Activated T-helper 2 cell treated with anti-CD3 and anti-CD28 coated beads, Interferon-gamma antibody, Interleukin-2, Interleukin-4, amounts not matched to agents 10 μg/mL and 5 μg/mL and 100 μg/mL, durations not matched to agents 14 hours and 24 hours and 36 hours (primary cell): ENCODE measurements around the gene ZNF446. TPM values are rescaled to one million over a fixed set of nuclear protein-coding genes. Genes with fewer than 3 reads are reported as not detected.
"Not testable (repeated sequence)": the region's sequence is repeated elsewhere in the genome, so short reads cannot be mapped to it uniquely, and the experiment has no call there.

Source experiments
- DNase-seq: peaks from one replicate; pipeline ENCODE4 v3.0.0; 2021; ENCODE audit warnings: low spot score
- H3K27ac Mint-ChIP-seq: one replicate; pipeline ENCODE4 v1.8.0; 2021; ENCODE audit warnings: mixed read lengths
- H3K27me3 Mint-ChIP-seq: one replicate; pipeline ENCODE4 v1.8.0; 2021; ENCODE audit warnings: low read depth, mixed read lengths
- H3K36me3 Mint-ChIP-seq: one replicate; pipeline ENCODE4 v1.8.0; 2021; ENCODE audit warnings: low read depth, mixed read lengths
- H3K4me1 Mint-ChIP-seq: one replicate; pipeline ENCODE4 v1.8.0; 2021; ENCODE audit warnings: low read depth, mixed read lengths
- H3K4me3 Mint-ChIP-seq: one replicate; pipeline ENCODE4 v1.8.0; 2021; ENCODE audit warnings: low read depth, mild to moderate bottlenecking, moderate library complexity, mixed read lengths
- H3K9me3 Mint-ChIP-seq: one replicate; pipeline ENCODE4 v1.8.0; 2021; ENCODE audit warnings: mixed read lengths
- intact Hi-C: fragments of 100-400 bp; cut with micrococcal nuclease; formaldehyde crosslinking; loops from one replicate; pipeline ENCODE4 v1.15.1; 2023
- total RNA-seq: library from RNA; stranded (reverse); gene quantifications from 2 replicates; pipeline ENCODE4 v1.2.3, GENCODE V29; 2022

The ZNF446 gene
- total RNA-seq, 1 donor from 2014 or later, result 6.9 TPM

DNA sequence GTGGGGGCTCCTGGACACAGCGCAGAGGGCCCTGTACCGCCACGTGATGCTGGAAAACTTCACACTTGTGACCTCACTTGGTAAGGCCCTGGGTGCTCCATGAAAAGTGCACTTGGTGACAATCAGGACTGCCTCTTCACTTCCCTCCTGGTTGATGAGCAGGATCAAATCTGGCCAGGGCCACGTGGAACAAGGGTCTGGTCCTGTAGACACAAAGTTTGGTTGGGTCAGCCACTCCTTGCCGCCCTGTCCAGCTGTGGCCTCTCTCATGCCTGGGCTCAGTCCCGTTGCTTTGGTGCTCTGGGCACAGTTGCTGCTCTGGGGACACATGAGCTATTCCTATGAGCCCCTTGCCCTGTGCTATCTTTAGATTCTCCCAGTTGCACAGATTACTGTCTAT lies 22.4 kb upstream of the ZNF446 start:
- H3K4me1 Mint-ChIP-seq, result peaks cover 19% of the 10 kb centered on the region
- peaks cover 3% of the 10 kb centered on the region for H3K27me3 Mint-ChIP-seq
- peaks cover 14% of the 10 kb centered on the region for H3K9me3 Mint-ChIP-seq
- peak overlapping the region; percentile 3 for H3K4me3 Mint-ChIP-seq
- DNase-seq, result no peak
- H3K27ac Mint-ChIP-seq, result no peak overlapping the region
- H3K36me3 Mint-ChIP-seq, result peaks cover 31% of the 10 kb centered on the region
- intact Hi-C loops, result no loop called here

DNA sequence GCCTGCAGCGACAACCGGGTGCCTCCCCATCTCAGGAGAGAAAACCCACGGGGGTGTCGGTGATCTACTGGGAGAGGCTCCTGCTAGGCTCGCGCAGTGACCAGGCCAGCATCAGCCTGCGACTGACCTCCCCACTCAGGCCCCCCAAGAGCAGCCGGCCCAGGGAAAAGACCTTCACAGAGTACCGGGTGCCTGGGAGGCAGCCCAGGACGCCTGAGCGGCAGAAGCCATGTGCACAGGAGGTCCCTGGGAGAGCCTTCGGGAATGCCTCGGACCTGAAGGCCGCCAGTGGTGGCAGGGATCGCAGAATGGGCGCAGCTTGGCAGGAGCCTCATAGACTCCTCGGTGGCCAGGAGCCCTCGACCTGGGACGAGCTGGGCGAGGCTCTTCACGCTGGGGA lies 20.8 kb upstream of the ZNF446 start:
- Mint-ChIP-seq H3K36me3 (peaks cover 34% of the 10 kb centered on the region), H3K4me1 (peaks cover 19% of the 10 kb centered on the region), H3K27me3 (peaks cover 3% of the 10 kb centered on the region), H3K27ac (no peak overlapping the region), H3K9me3 (peaks cover 3% of the 10 kb centered on the region), H3K4me3 (no peak overlapping the region)
- intact Hi-C loops, result no loop called here
- DNase-seq, result no peak

DNA sequence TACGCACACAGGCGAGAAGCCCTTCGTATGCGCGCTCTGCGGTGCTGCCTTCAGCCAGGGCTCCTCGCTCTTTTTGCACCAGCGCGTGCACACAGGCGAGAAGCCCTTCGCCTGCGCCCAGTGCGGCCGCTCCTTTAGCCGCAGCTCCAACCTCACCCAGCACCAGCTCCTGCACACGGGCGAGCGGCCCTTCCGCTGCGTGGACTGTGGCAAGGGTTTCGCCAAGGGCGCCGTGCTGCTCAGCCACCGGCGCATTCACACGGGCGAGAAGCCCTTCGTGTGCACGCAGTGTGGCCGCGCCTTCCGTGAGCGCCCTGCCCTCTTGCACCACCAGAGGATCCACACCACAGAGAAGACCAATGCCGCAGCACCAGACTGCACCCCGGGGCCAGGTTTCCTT lies 20.0 kb upstream of the ZNF446 start:
- H3K4me3 Mint-ChIP-seq, result no peak overlapping the region
- H3K4me1 Mint-ChIP-seq, result peaks cover 13% of the 10 kb centered on the region
- peaks cover 34% of the 10 kb centered on the region for H3K36me3 Mint-ChIP-seq
- no peak for DNase-seq
- intact Hi-C loops, result no loop called here
- no peaks in the 10 kb centered on the region for H3K9me3 Mint-ChIP-seq
- no peak overlapping the region for H3K27ac Mint-ChIP-seq
- H3K27me3 Mint-ChIP-seq, result peaks cover 1% of the 10 kb centered on the region

DNA sequence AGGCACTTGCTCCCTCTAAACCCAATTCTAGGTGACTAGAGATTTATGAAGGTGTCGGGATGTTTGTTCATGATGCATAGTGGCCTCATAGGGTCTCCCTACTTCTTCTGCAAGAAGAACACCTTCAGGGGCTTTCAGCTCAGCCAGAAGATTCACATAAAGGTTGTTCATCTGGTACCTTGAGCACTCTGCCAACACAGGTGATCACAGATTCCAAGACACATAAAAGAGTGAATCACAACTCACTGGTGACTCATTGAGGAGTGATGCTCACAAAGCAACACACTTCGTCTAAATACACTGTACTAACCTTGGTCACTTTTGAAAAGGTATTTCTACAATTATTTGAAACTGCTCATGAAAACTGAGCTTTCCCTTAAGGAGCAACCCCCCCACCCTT lies 16.1 kb upstream of the ZNF446 start:
- Mint-ChIP-seq H3K9me3 (no peaks in the 10 kb centered on the region), H3K36me3 (peaks cover 24% of the 10 kb centered on the region), H3K27ac (no peak overlapping the region), H3K4me3 (no peak overlapping the region), H3K4me1 (no peaks in the 10 kb centered on the region), H3K27me3 (no peaks in the 10 kb centered on the region)
- no peak for DNase-seq
- intact Hi-C loops, result no loop called here

DNA sequence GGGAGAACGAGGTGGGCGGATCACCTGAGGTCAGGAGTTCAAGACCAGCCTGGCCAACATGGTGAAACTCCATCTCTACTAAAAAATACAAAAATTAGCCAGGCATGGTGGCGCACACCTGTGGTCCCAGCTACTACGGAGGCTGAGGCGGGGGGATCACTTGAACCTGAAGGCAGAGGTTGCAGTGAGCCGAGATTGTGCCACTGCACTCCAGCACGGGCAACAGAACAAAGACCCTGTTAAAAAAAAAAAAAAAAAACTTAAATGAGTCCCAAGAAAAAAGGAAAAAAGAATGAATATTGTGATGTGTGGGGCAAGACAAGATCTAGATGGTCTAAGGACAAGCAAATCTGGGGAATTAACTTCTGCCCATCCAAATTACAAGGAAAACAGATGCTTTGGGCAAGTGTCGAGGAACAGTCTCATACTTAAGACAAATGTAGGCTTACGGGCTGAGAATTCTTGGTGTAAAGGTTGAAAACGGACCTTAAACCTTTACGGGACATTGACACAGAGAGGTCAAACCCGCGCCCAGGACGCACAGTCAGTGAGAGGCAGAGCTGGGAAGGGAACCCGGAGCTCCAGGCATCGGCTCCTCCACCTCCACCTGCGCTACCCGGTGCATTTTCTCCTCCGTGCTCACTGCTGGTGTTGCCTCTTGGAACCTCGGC lies 9.9 kb upstream of the ZNF446 start:
- no peak overlapping the region for H3K27ac Mint-ChIP-seq
- intact Hi-C loops, result loop anchor here (2.0 kb wide), 1 partner anchor 15 kb away; the partner anchor contains the start of gene ZNF324B
- DNase-seq, result no peak
- H3K4me3 Mint-ChIP-seq, result peak overlapping the region; percentile 80
- H3K9me3 Mint-ChIP-seq, result no peaks in the 10 kb centered on the region
- H3K36me3 Mint-ChIP-seq, result peaks cover 17% of the 10 kb centered on the region
- H3K27me3 Mint-ChIP-seq, result no peaks in the 10 kb centered on the region
- peaks cover 13% of the 10 kb centered on the region for H3K4me1 Mint-ChIP-seq

DNA sequence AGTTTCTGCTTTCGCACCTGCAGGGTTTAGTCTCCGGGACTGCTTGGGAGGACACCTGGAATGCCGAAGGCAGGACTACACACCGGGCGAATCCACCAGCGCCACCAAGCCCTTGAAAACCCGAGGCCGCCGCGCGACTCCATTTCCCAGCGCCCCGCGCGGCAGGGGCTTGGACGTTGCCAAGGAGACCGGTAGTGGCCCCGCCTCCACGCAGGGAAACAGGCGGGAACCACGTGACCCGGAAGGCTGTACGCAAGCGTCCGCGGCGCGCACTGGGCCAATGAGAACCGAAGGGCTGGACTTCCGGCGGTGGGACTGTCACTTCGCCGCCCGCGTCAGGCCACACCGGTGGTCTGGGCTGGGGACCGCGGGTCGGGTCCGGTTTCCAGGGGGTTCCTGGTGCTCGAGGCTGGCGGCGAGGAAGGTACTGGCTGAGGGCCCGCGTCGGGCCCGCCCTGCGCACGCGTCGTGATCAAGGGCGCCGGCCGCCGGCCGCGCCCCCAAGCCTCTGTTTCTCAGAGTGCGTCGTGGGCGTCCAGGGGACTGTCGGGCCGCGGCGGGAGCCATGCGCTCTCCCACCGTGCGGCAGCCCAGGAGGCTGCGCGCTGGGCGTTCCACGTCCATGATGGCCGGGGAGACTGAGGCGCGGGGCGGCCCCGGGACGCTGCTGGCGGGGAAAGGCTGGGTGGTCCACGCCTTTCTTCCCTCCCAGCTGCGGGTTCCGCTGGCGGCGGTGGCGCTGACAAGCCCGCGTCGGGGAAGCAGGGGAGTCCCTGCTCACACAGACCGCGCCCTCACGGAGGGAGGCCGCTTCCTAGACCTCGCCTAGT lies 9.2 kb upstream of the ZNF446 start, which contains the start of gene ZNF324:
Gene ZNF324, plus strand, starts transcription at position 321 of the 830 bp plus-strand sequence. CDS start 2,106 bp downstream, outside the sequence.
- peak within 1 kb of the TSS; percentile 68 for H3K27ac Mint-ChIP-seq
- peaks cover 21% of the 10 kb centered on the region for H3K36me3 Mint-ChIP-seq
- H3K9me3 Mint-ChIP-seq, result no peaks in the 10 kb centered on the region
- peak within 1 kb of the TSS; percentile 80 for H3K4me3 Mint-ChIP-seq
- no peaks in the 10 kb centered on the region for H3K27me3 Mint-ChIP-seq
- peak; percentile 96 for DNase-seq
- intact Hi-C loops, result loop anchor here (1.0 to 2.0 kb wide), 3 partner anchors 8 to 27 kb away; partner anchors contain the start of genes ZNF132 and ZNF324B
- peaks cover 13% of the 10 kb centered on the region for H3K4me1 Mint-ChIP-seq

DNA sequence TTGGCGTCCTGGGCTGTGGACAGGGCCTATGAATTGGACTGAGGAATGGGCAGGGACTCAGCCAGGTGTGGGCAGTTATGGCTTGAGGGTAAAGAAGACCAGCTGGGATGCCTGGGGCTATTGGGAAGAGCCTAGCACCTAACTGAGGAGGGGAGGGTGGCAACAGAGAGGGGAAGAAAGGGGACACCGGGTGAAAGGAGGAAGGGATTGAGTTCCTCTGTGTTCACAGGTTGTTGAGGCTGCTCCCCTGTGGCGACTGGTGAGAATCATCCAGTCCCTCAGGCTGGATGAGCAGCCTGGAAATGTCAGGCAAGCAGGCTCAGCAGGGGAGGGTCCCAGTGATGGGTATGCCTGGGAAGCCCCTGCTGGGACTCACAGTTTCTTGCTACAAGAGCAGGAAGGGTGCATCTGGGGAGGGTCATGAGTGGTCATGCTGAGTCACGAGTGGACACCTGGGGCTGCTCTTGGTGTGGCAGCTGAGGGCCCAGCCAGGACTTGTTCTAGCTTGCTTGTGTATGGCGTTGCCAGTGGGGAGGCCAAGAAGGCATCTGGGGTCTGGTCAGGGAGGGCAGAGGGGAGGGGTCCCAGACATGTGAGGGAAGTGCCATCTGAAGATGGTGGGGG lies 7.8 kb upstream of the ZNF446 start:
- Mint-ChIP-seq H3K9me3 (no peaks in the 10 kb centered on the region), H3K4me3 (peak overlapping the region; percentile 80), H3K36me3 (peaks cover 33% of the 10 kb centered on the region), H3K4me1 (peaks cover 13% of the 10 kb centered on the region), H3K27ac (no peak overlapping the region), H3K27me3 (no peaks in the 10 kb centered on the region)
- intact Hi-C loops, result no loop called here
- no peak for DNase-seq

DNA sequence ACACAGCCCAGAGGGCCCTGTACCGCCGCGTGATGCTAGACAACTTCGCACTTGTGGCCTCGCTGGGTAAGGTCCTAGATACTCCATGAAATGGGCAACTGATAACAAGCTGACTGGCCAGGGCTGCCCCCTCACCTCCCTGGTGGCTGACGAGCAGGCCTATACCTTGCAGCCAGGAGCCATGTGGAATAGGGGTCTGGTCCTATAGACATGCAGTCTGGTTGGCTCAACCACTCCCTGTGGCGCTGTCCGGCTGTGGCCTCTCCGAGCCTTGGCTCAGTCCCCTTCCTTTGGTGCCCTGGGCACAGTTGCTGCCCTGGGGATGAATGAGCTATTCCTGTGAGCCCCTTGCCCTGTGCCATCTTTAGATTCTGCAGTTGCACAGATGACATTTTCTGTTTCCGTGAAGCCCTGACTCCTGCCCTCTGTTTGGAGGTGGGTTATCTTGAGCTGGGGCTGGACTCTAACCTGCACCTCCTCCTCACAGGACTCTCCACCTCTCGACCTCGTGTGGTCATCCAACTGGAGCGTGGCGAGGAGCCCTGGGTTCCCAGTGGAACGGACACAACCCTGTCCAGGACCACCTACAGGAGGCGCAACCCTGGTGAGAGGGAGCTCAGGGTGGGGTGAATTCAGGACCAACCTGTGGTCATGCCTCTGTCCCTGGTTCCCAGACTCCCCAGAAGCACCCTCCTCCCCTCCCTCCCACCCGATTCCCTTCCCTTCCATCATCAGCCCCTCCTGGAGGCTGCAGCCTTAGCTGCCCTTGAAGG lies 6.7 kb upstream of the ZNF446 start:
- H3K27ac Mint-ChIP-seq, result no peak overlapping the region
- no peak for DNase-seq
- H3K27me3 Mint-ChIP-seq, result no peaks in the 10 kb centered on the region
- H3K9me3 Mint-ChIP-seq, result no peaks in the 10 kb centered on the region
- H3K4me3 Mint-ChIP-seq, result peak overlapping the region; percentile 13
- intact Hi-C loops, result no loop called here
- H3K4me1 Mint-ChIP-seq, result peaks cover 18% of the 10 kb centered on the region
- H3K36me3 Mint-ChIP-seq, result peaks cover 33% of the 10 kb centered on the region

DNA sequence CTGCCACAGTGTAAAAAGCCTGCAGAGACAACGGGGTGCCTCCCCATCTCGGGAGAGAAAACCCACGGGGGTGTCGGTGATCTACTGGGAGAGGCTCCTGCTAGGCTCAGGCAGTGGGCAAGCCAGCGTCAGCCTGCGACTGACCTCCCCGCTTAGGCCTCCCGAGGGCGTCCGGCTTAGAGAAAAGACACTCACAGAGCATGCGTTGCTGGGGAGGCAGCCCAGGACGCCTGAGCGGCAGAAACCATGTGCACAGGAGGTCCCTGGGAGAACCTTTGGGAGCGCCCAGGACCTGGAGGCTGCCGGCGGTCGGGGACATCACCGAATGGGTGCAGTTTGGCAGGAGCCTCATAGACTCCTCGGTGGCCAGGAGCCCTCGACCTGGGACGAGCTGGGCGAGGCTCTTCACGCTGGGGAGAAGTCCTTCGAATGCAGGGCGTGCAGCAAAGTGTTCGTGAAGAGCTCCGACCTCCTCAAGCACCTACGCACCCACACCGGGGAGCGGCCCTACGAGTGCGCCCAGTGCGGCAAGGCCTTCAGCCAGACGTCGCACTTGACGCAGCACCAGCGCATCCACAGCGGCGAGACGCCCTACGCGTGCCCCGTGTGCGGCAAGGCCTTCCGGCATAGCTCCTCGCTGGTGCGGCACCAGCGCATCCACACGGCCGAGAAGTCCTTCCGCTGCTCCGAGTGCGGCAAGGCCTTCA lies 5.2 kb upstream of the ZNF446 start:
- not testable (repeated sequence) for H3K27ac Mint-ChIP-seq

DNA sequence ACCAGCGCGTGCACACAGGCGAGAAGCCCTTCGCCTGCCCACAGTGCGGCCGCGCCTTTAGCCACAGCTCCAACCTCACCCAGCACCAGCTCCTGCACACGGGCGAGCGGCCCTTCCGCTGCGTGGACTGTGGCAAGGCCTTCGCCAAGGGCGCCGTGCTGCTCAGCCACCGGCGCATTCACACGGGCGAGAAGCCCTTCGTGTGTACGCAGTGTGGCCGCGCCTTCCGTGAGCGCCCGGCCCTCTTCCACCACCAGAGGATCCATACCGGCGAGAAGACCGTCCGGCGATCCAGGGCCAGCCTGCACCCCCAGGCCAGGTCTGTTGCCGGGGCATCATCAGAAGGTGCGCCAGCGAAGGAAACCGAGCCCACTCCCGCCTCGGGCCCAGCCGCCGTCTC lies 4.4 kb upstream of the ZNF446 start:
- H3K4me1 Mint-ChIP-seq, result peaks cover 28% of the 10 kb centered on the region
- no peaks in the 10 kb centered on the region for H3K27me3 Mint-ChIP-seq
- peaks cover 33% of the 10 kb centered on the region for H3K36me3 Mint-ChIP-seq
- no peak for DNase-seq
- H3K27ac Mint-ChIP-seq, result no peak overlapping the region
- H3K9me3 Mint-ChIP-seq, result no peaks in the 10 kb centered on the region
- no peak overlapping the region for H3K4me3 Mint-ChIP-seq
- intact Hi-C loops, result no loop called here

More for the DNA sequence above, 5.2 kb upstream of the ZNF446 start:
- H3K4me1 Mint-ChIP-seq, result peaks cover 25% of the 10 kb centered on the region
- H3K4me3 Mint-ChIP-seq, H3K27me3 Mint-ChIP-seq, H3K9me3 Mint-ChIP-seq, intact Hi-C loops, DNase-seq: not testable (repeated sequence)
- H3K36me3 Mint-ChIP-seq, result peaks cover 33% of the 10 kb centered on the region

DNA sequence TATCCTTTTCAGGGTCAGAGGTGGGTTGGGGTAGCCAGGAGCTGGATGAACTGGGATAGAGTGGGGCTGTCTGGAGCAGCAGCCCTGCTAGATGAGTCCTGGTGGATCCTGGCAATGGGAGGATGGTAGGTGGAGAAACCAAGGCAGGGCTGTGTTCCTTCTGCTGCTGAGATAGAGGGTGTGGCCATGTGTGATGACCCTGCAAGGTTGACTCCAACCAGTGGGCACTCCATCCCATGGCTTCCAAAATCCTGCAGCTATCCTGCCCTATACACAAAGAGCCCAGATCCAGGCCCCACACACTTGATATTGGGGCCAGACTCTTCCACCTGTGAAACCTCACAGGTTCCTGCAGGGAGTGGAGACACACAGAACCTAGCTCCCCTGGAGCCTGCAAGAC lies 2.4 kb upstream of the ZNF446 start:
- Mint-ChIP-seq H3K9me3 (no peaks in the 10 kb centered on the region), H3K27ac (no peak overlapping the region), H3K4me3 (no peak overlapping the region), H3K36me3 (peaks cover 28% of the 10 kb centered on the region), H3K27me3 (no peaks in the 10 kb centered on the region), H3K4me1 (peaks cover 18% of the 10 kb centered on the region)
- no peak for DNase-seq
- intact Hi-C loops, result no loop called here
